Caco-2 (cell line): Measurements from ENCODE around the gene SCG2. TPM values are rescaled to one million over a fixed set of nuclear protein-coding genes. Genes with fewer than 3 reads are reported as not detected.

Experiments used
- BruUV-seq: library from RNA; stranded (reverse); fragments of 400-500 nt; replicated peaks from 2 replicates; lab custom pipeline; 2021; lab: Mats Ljungman, UMichigan
- CTCF ChIA-PET: fragments of 300-600 bp; sonication (Branson Sonifier 250); formaldehyde crosslinking; loops from one replicate; lab custom pipeline; 2022; ENCODE audit warnings: antibody characterized with exemption; lab: Charles Lee
- POLR2A ChIA-PET: fragments of 300-600 bp; sonication (Branson Sonifier 250); formaldehyde crosslinking; loops from one replicate; lab custom pipeline; 2022; ENCODE audit warnings: antibody characterized with exemption; lab: Charles Lee
- DNase-seq, 2 experiments: peaks; one replicate each; pipeline versions ENCODE4 v3.0.0 to v3.0.0-alpha.2; 2020 to 2022
- H3K27me3 ChIP-seq: replicated peaks from 2 replicates; pipeline ENCODE4 v1.6.0; 2011; ENCODE audit warnings: low read length; ENCODE audit not compliant: control insufficient read depth, insufficient read depth
- H3K36me3 ChIP-seq: 2 replicates; pipeline ENCODE4 v1.5.1; 2011; ENCODE audit warnings: low read length; ENCODE audit not compliant: control insufficient read depth, insufficient read depth
- H3K4me1 ChIP-seq: fragments of 250-450 bp; sonication (Bioruptor Pico); 2 replicates; pipeline ENCODE4 v1.5.1; 2020; ENCODE audit warnings: mild to moderate bottlenecking
- H3K4me3 ChIP-seq: 2 replicates; pipeline ENCODE4 v1.5.1; 2011; ENCODE audit warnings: low read depth, mild to moderate bottlenecking, control low read depth, low read length
- H3K9me3 ChIP-seq: fragments of 250-450 bp; sonication (Bioruptor Pico); 2 replicates; pipeline ENCODE4 v1.5.1; 2020; ENCODE audit warnings: mild to moderate bottlenecking, moderate library complexity
- H3K27ac Mint-ChIP-seq: one replicate; pipeline ENCODE4 v1.8.0; 2022; ENCODE audit warnings: mixed read lengths; ENCODE audit not compliant: unreplicated experiment
- H3K27me3 Mint-ChIP-seq: one replicate; pipeline ENCODE4 v1.8.0; 2022; ENCODE audit warnings: mixed read lengths; ENCODE audit not compliant: insufficient read depth, unreplicated experiment
- H3K36me3 Mint-ChIP-seq: one replicate; pipeline ENCODE4 v1.8.0; 2022; ENCODE audit warnings: mild to moderate bottlenecking, mixed read lengths; ENCODE audit not compliant: insufficient read depth, unreplicated experiment
- H3K4me1 Mint-ChIP-seq: one replicate; pipeline ENCODE4 v1.8.0; 2022; ENCODE audit warnings: low read depth, mixed read lengths; ENCODE audit not compliant: unreplicated experiment
- H3K4me3 Mint-ChIP-seq: one replicate; pipeline ENCODE4 v1.8.0; 2022; ENCODE audit warnings: mild to moderate bottlenecking, moderate library complexity, mixed read lengths; ENCODE audit not compliant: unreplicated experiment
- H3K9me3 Mint-ChIP-seq: one replicate; pipeline ENCODE4 v1.8.0; 2022; ENCODE audit warnings: mixed read lengths; ENCODE audit not compliant: unreplicated experiment
- CTCF ChIP-seq, 2 experiments: fragments of 200-600 bp in 1 of 2; IDR thresholded peaks; 1 replicate in 1 of 2; 2 replicates in 1 of 2; pipeline versions ENCODE4 v1.5.1 to v1.8.0; 2011 to 2022; ENCODE audit warnings: antibody characterized with exemption in 1 of 2, control low read depth in 1 of 2, inconsistent platforms in 1 of 2, low read depth in 1 of 2, low read length in 1 of 2, mild to moderate bottlenecking in 1 of 2, moderate library complexity in 1 of 2; ENCODE audit not compliant: insufficient read depth in 1 of 2, severe bottlenecking in 1 of 2, unreplicated experiment in 1 of 2
- intact Hi-C: fragments of 100-400 bp; cut with micrococcal nuclease; formaldehyde crosslinking; loops from one replicate; pipeline ENCODE4 v1.10.0; 2022; ENCODE audit not compliant: unreplicated experiment
- total RNA-seq: library from RNA; stranded (reverse); gene quantifications from 2 replicates; pipeline ENCODE4 v1.2.3, GENCODE V29; 2022

The SCG2 gene
- total RNA-seq, 1 experiment from 2014 or later = 0.41 TPM

DNA sequence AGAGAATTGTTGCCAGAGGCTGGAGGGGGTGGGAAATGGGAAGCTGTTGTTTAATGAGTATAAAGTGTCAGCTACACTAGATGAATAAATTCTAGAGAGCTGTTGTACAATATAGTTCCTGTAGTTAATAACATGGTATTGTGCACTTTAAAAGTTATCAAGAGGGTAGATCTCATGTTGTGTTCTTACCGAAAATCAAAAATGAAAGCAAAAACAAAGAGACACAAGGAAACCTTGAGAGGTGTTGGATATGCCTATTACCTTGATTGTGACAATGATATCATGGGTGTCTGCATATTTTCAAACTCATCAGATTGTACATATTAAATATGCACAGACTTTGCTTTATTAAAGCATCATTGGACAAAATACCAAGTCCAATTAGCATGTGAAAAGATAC lies 43.2 kb downstream of the SCG2 start:
- no peak for DNase-seq
- H3K27me3 Mint-ChIP-seq = peaks cover 7% of the 10 kb centered on the region
- H3K36me3 Mint-ChIP-seq = no peaks in the 10 kb centered on the region
- peaks cover 12% of the 10 kb centered on the region for H3K4me1 Mint-ChIP-seq
- H3K9me3 Mint-ChIP-seq = no peaks in the 10 kb centered on the region
- CTCF ChIA-PET = no interaction called here
- no peak overlapping the region for H3K4me3 Mint-ChIP-seq
- Histone ChIP-seq H3K4me1 (0 out of 2 replicates have a peak, but pooled peaks cover 2% of the 10 kb centered on the region), H3K9me3 (no peaks in the 10 kb centered on the region), H3K27me3 (no peaks in the 10 kb centered on the region), H3K36me3 (no peaks in the 10 kb centered on the region), H3K4me3 (no peak overlapping the region)
- H3K27ac Mint-ChIP-seq = no peak overlapping the region
- intact Hi-C loops = no loop called here
- no TSS peak for BruUV-seq
- no peak for TF ChIP-seq CTCF (IDR thresholded peaks at IDR 0.05; ENCODE audit: insufficient read depth in 1 of 2, low read depth in 1 of 2, low read length in 1 of 2, severe bottlenecking in 1 of 2, unreplicated experiment in 1 of 2)
- POLR2A ChIA-PET = no interaction called here

DNA sequence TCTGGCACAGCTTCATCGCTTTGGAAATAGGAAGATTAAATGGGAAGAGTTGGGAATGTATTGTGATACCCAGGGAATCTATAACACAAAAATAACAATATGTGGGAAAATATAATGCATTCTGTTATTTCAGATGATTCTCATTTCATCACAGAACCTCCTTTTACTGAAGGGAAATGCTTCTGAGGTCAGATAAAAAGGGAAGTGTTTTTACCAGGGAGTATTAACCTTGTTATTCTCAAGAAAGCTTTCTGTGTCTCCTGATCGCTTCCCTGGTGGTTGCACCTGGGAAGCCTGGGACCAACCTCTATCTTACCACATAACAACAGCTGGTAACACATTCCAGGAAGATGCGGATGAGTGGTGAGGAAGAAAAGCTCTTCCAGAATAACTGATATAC lies 47.2 kb downstream of the SCG2 start:
- TF ChIP-seq CTCF (IDR thresholded peaks at IDR 0.05; ENCODE audit: insufficient read depth in 1 of 2, low read depth in 1 of 2, low read length in 1 of 2, severe bottlenecking in 1 of 2, unreplicated experiment in 1 of 2) = no peak
- peaks cover 5% of the 10 kb centered on the region for H3K27me3 Mint-ChIP-seq
- no peaks in the 10 kb centered on the region for H3K9me3 ChIP-seq
- H3K36me3 Mint-ChIP-seq = no peaks in the 10 kb centered on the region
- 0 out of 2 replicates have a peak, but pooled peaks cover 4% of the 10 kb centered on the region for H3K4me1 ChIP-seq
- peaks cover 9% of the 10 kb centered on the region for H3K4me1 Mint-ChIP-seq
- no peak overlapping the region for H3K27ac Mint-ChIP-seq
- 0 out of 2 replicates have a peak, but pooled peaks cover 1% of the 10 kb centered on the region for H3K27me3 ChIP-seq
- ChIA-PET CTCF (no interaction called here), POLR2A (no interaction called here)
- no peaks in the 10 kb centered on the region for H3K9me3 Mint-ChIP-seq
- intact Hi-C loops = no loop called here
- no TSS peak for BruUV-seq
- H3K4me3 Mint-ChIP-seq = no peak overlapping the region
- H3K36me3 ChIP-seq = no peaks in the 10 kb centered on the region
- DNase-seq = no peak
- no peak overlapping the region for H3K4me3 ChIP-seq

DNA sequence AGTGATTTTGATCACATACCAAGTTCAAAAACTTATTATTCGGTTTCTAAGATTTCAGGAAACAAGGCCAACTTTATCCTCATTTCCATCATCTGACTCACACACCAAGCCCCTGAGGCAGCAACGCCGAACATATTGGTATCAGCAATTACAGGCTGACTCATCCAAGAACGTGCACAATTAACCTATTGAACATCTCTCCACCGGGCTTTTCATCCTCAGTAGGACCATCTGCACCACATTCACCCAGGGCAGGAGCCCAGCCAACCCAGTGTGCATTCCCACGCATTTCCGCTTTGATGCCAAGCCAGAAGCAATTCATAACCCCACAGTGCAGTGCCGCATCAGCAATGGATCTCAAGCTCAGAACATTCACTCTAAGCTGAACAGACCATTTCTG lies 52.9 kb downstream of the SCG2 start:
- Histone ChIP-seq H3K36me3 (no peaks in the 10 kb centered on the region), H3K9me3 (no peaks in the 10 kb centered on the region), H3K4me1 (peaks cover 8% of the 10 kb centered on the region; the same call in 1 of the 2 replicates), H3K27me3 (0 out of 2 replicates have a peak, but pooled peaks cover 1% of the 10 kb centered on the region), H3K4me3 (no peak overlapping the region)
- Mint-ChIP-seq H3K4me1 (peaks cover 5% of the 10 kb centered on the region), H3K36me3 (no peaks in the 10 kb centered on the region), H3K27me3 (no peaks in the 10 kb centered on the region), H3K4me3 (no peak overlapping the region), H3K27ac (no peak overlapping the region), H3K9me3 (no peaks in the 10 kb centered on the region)
- no peak for TF ChIP-seq CTCF (IDR thresholded peaks at IDR 0.05; ENCODE audit: insufficient read depth in 1 of 2, low read depth in 1 of 2, low read length in 1 of 2, severe bottlenecking in 1 of 2, unreplicated experiment in 1 of 2)
- DNase-seq = no peak
- intact Hi-C loops = no loop called here
- ChIA-PET POLR2A (no interaction called here), CTCF (no interaction called here)
- no TSS peak for BruUV-seq
